Fibroblast of skin of left biceps (primary cell): Measurements from ENCODE around the gene SRM.
"Not testable (repeated sequence)": the region's sequence is repeated elsewhere in the genome, so short reads cannot be mapped to it uniquely, and the experiment has no call there.

Experiments
- DNase-seq, 2 experiments: peaks; one replicate each; pipeline ENCODE4 v3.0.0-alpha.2; 2013; ENCODE audit warnings: low read depth in 2 of 2

The SRM gene

GRCh38 chr1:11064942-11065341 lies 5.1 kb upstream of the SRM start:
- no peak for DNase-seq

GRCh38 chr1:11063937-11064537 lies 4.2 kb upstream of the SRM start:
- DNase-seq, result not testable (repeated sequence)

GRCh38 chr1:11062965-11063401 lies 3.2 kb upstream of the SRM start:
- DNase-seq, result no peak

- no peak for DNase-seq
Measured at GRCh38 chr1:11061652-11062365, 2.0 kb upstream of the SRM start.

DNA sequence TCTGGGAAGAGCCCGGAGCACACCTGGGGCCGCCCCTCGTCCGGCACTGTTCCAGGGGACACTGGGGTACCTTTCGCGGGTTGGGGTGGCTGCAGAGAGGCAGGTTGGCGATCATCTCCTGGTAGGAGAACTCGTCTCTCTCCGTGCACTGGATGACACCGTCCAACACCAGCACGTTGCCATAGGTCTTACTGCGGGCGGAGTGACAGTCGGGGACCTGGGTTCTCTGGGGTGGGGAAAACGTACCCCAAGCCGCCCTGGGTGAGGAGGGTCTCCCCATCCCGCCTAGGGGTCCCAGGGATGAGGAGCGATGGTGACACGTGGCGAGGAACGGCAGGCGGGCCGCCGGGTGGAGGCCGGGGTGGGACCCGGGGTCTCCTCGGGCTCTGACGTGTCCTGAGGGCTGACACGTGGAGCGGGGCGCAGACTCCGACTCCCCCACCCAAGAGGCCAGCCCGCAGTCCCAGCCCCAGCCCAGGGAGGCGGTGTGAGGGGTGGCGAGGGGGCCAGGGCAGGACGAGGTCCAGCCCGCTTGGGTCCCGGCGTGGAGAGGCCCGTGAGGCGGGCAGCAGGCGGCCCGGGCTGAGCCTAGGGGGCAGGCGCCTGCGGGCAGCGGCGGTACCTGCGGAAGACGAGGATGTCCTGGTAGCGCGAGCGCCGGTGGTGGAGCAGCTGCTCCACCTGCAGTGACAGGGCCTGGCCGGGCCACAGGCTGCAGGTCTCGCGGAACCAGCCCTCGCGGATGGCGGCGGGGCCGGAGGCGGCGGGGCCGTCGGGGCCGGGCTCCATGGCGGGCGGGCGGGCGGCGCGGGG lies 457 bp downstream of the SRM start:
- DNase-seq, result no peak

- no peak for DNase-seq
Measured at GRCh38 chr1:11058595-11059154, 1.1 kb downstream of the SRM start.

GRCh38 chr1:11058026-11058425 lies 1.8 kb downstream of the SRM start:
- DNase-seq, result no peak

DNA sequence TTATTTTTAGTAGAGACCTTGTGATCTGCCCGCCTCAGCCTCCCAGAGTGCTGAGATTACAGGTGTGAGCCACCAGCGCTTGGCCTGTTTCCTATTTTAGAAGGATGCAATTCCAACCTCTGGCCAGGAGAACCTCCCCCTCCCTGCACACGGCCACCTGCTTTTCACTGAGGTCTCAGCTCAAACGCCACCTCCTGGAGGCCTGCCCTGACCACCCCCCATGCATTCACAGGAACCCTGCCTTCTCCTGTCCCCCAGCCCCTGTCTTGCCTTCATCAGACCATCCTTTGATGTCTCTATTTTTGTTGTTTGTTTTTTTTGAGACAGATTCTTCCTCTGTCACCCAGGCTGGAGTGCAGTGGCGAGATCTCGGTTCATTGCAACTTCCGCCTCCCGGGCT lies 2.3 kb downstream of the SRM start:
- DNase-seq, result no peak

- no peak for DNase-seq
Measured at GRCh38 chr1:11056504-11056903, 3.3 kb downstream of the SRM start.

DNA sequence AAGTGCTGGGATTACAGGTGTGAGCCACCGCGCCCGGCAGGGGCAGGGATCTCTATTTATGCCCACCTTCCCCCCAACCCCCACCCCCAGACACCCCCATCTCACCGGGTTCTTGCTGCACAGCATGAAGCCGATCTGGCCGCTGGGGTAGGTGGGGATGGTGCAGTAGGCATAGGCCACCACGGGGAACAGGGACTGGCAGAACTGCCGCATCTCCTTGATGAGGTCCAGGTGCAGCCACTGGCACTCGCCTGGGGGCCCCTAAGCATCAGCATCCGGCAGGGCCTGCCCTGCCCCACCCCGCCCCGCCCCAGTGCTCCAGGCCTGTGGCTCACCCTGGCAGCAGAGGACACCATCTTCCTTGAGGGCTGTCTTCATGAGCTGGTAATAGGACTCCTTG lies 4.1 kb downstream of the SRM start:
- DNase-seq, result no peak

- DNase-seq, result no peak
Measured at GRCh38 chr1:11054666-11055065, 5.2 kb downstream of the SRM start.

DNA sequence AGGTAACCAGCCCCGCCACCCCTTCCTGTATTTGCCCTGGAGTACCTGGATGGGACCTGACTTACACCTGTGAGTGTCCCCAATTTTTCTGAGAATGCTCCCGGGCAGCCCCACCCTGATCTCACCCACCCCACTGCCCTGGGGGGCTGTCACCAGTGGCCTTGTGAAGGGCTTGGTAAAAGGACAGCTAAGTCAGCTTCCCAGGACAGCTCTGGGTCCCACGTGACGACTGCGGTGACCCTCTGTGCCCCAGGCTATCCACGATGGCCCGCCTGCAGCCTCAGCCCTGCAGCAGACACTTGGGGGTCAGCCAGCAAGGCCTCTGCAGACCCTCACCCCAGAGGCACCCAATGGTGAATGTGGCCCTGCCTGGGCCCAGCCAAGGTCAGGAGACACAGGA lies 5.6 kb downstream of the SRM start:
- DNase-seq, result no peak

DNA sequence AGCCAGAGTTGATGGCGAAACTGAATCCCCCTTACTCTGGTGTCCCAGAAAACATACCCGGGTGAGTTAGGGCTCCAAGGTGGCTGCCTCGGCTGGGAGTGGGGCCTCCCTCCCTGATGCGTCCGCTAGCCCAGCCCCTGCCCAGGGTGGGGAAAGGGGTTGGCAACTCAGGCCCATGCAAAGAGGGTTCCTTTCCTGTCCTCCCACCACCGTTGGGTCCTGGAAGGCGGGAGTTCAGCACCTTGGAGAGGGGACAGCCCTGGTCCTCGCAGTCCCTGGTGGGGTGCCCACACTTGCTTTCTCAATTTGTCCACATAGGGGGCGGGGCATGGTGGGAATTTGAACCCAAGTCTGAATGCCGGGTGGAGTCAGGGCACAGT lies 6.1 kb downstream of the SRM start:
- DNase-seq, result no peak

GRCh38 chr1:11052839-11053757 lies 6.7 kb downstream of the SRM start:
- DNase-seq, result no peak

- no peak for DNase-seq
Measured at GRCh38 chr1:11051781-11052511, 7.9 kb downstream of the SRM start.

GRCh38 chr1:11051121-11051520 lies 8.7 kb downstream of the SRM start:
- DNase-seq, result not testable (repeated sequence)

DNA sequence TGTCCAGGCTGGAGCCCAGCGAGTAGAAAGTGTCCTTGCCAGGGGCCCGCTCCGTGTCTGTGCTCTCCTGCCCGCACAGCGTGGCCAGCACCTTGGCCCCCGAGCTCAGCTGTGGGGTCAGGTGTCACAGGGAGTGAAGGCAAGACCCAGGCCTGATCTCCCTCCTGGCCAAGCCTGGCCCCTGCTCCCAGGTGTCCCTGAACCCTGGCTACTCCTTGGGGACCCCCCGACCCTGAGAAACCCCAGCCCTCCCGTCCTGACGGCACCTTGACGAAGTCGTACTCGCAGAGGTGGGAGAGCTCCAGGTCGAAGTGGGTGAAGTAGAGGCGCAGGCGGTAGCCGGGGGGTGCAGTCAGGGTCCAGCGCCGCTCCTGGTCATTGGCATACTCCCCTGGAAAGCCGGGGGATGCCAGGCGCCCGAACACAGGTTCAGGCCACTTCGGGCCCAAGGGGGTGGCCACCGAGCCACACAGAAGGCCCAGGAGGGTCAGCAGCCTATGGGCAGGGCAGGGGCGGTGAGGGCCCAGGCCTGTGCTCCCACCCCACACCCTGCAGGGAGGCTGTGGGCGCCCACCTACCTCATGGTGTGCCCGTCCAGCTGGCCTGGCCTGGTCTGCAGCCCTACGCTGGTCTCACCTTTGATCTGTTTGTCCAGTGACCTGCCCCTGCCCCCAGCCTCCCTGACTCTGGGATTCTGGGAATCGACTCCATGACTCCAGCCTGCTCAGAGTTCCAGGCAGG lies 13.0 kb downstream of the SRM start, which contains the start of gene MASP2:
Gene MASP2 (minus strand): TSS at position 615 of the 741 bp plus-strand sequence. CDS start 32 bp downstream, at position 583.
- DNase-seq, result no peak

- DNase-seq, result no peak
Measured at GRCh38 chr1:11046270-11046566, 13.6 kb downstream of the SRM start.

GRCh38 chr1:11045428-11046269 lies 14.2 kb downstream of the SRM start:
- DNase-seq, result no peak
